Mesangial cell (primary cell): ENCODE data around the gene NQO2. TPM values are rescaled to one million over a fixed set of nuclear protein-coding genes. Genes with fewer than 3 reads are reported as not detected.

Experiments used
- total RNA-seq: library from RNA; depleted of rRNA; stranded (reverse); fragments of >200 nt; gene quantifications from 2 replicates; pipeline ENCODE4 v1.2.3, GENCODE V29; 2015

Gene NQO2, protein sequence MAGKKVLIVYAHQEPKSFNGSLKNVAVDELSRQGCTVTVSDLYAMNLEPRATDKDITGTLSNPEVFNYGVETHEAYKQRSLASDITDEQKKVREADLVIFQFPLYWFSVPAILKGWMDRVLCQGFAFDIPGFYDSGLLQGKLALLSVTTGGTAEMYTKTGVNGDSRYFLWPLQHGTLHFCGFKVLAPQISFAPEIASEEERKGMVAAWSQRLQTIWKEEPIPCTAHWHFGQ
- total RNA-seq: 7.7 and 24.2 TPM in 2 replicates

DNA sequence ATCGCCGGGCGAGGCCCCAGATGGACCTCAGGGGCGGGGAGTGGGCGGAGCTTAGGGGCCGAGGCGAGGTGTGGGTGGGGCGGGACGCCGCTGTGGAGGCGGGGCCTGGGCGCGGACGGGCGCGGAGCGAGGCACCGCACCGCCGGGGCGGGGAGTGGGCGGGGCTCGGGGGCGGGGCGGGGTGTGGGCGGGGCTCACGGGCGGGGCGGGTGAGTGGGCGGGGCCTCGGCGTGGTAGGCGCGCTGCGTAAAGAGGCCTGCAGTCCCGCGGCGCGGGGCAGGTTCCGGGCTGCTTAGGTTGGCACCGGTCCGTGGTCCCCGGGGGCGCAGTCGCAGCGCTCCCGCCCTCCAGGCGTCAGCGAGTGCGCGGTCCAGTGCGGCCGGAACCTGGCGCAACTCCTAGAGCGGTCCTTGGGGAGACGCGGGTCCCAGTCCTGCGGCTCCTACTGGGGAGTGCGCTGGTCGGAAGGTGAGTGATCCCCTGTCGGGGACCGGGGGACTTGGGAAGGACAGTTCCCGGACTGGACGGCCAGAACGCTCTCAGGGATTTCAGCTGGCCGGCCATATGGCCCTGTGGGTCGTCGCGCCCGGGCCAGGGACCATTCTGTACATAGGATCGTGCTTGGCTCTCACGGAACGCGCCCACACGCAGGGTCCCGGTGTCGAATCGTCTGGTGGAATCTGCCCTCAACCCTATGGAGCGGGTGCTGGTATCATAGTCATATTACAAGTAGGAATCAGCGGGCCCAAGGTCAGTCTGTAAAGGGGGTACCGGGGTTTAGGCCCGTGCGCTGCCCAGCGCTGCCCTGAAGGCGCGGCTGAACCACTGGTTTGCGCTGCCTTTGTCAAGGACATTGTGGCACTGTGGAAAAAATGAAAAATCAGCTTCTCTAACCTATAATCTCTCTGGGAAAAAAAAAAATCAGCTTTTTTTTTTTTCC is at the start of gene NQO2:
Gene NQO2 (plus strand): TSS at position 277 of the 940 bp plus-strand sequence. CDS start 6,659 bp downstream, outside the sequence.

DNA sequence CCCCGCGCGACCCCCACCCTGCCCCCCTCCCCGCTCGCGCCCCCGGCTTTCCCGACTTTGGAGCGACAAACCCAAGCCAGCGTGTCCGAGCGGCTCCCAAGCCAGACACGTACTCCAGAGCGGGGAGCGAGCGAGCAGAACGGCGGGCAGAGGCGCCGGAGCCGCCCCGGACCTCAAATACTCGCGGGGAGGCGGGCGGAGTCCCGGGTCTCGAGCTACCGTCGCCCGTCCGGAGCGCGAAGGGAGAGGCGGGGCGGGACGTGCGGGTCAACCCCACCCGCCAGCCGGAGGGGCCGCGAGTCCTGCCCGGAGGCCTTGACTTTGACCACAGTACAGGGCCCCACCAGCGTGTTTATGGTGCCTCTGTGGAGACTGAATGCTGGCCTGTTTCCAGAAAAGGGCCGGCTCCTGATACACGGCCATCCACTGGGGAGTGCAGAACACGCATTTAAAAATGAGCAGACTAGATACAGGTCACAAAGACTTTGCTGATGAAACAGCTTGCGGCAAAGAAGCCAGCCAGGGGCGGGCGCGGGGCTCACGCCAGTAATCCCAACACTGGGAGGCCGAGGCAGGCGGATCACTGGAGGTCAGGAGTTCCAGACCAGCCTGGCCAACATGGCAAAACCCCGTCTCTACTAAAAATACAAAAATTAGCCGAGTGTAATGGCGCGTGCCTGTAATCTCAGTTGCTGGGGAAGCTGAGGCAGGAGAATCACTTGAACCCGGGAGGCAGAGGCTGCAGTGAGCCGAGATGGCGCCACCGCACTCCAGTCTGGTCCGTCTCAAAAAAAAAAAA is 28.1 kb upstream of the NQO2 start, which contains the start of gene SERPINB6:
Gene SERPINB6 (minus strand): TSS at position 148 of the 799 bp plus-strand sequence. CDS start 12,235 bp downstream, outside the sequence.

DNA sequence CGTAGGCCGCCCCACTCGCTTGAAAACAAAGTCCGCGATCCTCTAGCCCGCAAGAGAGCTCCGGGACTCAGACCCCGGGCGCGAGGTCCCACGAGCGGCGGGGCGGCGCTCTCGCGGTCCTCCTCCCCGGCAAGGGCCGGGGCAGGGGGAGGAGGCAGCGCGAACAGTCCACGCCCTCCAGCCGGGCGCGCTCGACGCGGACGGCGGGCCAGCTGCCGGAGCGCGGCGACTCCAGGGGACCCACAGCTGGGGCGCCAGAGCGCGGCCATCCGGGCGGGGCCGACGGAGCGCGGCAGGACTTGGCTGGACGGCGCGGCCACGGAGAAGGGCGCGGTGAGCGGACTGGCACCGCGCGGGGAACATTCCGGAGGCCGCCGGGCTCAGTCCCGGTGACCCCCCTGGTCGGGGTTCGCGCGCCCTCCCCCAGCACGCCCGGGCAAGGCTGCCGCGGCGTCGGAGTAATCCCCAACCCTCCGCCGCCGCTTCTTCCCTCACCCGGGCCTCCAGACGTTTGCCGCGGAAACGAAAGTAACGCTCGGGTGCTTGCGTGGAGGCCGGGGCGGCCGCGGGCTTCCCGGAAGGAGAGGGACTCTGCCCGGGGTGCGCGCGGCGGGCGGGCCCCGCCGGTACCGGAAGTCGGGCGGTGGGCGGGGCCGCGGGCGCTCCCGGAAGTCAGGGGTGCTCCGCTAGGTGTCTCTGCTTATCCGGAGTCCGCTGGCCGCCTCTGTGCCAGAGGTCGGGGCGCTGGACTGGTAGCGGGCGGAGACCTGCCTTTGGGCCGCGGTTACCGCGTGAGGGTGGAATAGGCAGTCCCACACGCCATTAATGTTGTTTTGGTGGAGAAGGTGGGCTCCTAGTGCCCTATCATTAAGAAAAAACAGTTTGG is 68.9 kb downstream of the NQO2 start, which contains the start of gene RIPK1:
Gene RIPK1 (plus strand): TSS at position 166 of the 886 bp plus-strand sequence. CDS start 8,330 bp downstream, outside the sequence.

Other genes with a start within 250 kb of the NQO2 start
- gene MYLK4, start 249.0 kb upstream of the NQO2 start, total RNA-seq: 0.16 and 0.51 TPM in 2 replicates
- 35.5 and 46.6 TPM in 2 replicates for gene WRNIP1, start 234.5 kb upstream of the NQO2 start, total RNA-seq
- 10.1 and 12.3 TPM in 2 replicates for gene SERPINB1, start 158.0 kb upstream of the NQO2 start, total RNA-seq
- gene SERPINB9, start 96.6 kb upstream of the NQO2 start, total RNA-seq: 5.9 and 8.9 TPM in 2 replicates
- gene SERPINB6, start 28.3 kb upstream of the NQO2 start, total RNA-seq: 79.0 and 111 TPM in 2 replicates
- 12.5 and 15.6 TPM in 2 replicates for gene RIPK1, start 68.6 kb downstream of the NQO2 start, total RNA-seq
- gene BPHL, start 118.8 kb downstream of the NQO2 start, total RNA-seq: 11.7 and 14.3 TPM in 2 replicates
- 145 and 261 TPM in 2 replicates for gene TUBB2A, start 157.7 kb downstream of the NQO2 start, total RNA-seq
- 95.3 and 95.6 TPM in 2 replicates for gene TUBB2B, start 227.8 kb downstream of the NQO2 start, total RNA-seq